Ramos (cell line): ENCODE results near the gene TTPAL.

Source experiments
- in situ Hi-C: fragments of 300-500 bp; cut with MboI; formaldehyde crosslinking; loops from one replicate; pipeline ENCODE4 v1.14.3; 2022; ENCODE audit warnings: low sequenced_read_pairs; ENCODE audit not compliant: unreplicated experiment

The TTPAL gene

DNA sequence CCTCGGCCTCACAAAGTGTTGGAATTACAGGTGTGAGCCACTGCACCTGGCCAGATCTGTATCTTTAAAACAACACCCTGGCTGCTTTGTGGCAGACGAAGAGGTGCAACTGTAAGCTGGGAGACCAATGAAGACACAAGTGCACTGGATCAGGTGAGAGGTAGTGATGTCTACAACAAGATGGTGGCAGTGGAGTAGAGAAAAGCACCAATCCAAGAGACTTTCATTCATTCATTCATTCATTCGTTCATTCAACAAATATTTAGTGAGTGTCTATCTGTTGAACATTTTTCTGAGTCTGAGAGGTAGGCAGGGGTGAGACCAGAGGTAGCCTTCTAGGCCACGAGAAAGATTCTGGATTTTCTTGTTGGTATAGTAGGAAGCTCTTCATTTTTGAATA lies 36.9 kb upstream of the TTPAL start:
- in situ Hi-C loops = no loop called here

DNA sequence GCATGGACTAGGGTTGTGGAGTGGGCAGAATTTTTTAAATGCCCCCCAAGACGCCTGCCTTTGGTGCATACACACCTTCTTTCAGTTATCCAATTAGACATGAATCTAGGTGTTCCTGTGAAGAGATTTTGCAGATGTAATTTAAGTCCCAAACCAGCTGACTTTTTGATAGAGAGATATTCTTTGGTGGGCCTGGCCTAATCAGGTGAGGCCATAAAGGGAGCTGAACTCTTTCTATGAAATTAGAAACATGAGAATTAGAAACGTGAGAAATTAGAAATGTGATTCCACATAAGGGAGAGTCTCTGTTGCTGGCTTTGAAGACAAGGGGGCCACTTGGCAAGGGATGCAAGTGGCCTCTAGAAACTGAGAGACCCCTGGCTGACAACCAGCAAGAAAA lies 36.4 kb upstream of the TTPAL start:
- in situ Hi-C loops = no loop called here

DNA sequence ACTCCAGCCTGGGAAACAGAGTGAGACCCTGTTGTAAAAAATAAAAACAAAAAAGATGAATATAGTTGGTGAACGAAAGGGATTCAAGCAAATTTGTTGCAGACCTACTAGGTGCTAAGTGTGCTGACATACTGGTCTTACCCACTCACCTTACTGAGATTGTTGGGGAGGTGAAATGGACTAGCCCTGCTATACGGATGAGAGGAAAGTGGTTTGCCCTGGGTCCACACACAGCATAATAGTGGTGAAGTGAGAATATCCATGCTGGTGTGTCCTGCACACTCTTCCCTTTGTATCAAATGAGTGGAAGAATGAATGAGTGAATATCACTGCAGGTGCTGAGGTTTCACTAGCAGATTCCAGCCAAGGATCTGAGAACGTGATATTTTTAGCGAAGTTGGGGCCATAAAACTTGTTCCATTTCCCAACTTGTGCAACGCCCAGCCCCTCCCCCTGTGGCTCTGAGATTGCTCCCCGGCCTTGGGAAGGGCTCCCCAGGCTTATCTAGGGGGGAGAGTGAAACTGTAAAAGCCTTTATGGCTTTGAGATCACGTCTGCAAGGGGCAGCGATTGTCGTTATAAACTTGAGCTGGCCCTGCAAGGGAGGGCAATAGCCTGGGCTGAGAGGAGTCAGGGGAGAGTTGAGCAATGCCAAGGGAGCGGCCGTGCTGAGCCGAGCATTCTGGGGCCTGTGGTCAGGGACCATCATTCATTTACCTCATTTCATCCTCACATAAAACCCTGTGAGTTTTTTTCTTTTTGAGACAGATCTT lies 33.2 kb upstream of the TTPAL start:
- in situ Hi-C loops = no loop called here

DNA sequence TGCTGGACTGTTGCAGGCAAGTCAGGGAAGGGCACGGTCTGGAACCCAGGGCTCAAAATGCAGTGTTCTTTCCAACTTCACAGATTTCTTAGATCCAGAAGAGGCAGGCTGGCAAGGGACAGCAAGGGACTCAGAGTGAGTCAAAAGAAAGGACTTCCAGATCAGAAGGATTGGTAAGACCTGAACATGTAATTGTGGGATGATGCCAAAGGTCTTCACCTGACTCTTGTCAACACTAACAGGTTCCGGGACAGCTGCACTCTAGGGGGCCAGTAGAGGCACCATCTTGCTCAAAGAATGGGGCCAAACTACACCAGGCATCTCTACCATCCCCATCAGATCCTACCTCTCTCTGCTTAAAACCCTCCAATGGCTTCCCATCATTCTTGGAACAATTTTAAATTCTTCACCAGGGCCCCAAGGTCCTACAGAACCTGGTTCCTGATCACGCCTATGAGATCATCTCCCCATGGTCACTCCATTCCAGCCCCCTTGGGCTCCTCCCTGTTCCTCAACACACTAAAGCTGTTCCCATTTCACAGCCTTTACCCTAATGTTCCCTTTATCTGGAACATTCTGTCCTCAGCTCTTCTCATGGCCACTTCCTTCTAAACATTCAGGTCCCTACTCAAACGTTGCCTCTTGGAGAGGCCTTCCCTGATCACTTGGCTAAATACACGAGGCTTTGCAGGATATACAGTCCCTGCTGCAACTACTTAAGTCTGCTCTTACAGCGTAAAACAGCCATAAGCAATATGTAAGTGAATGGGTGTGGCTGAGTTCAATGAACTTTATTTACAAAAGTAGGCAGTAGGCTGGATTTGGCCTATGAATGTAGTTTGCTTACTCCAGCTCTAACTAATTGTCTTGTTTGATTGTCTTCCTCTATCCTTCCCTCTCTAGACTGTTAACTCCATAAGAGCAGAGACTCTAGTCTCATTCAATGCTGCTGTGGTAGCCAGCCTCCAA lies 29.6 kb upstream of the TTPAL start:
- in situ Hi-C loops = no loop called here

DNA sequence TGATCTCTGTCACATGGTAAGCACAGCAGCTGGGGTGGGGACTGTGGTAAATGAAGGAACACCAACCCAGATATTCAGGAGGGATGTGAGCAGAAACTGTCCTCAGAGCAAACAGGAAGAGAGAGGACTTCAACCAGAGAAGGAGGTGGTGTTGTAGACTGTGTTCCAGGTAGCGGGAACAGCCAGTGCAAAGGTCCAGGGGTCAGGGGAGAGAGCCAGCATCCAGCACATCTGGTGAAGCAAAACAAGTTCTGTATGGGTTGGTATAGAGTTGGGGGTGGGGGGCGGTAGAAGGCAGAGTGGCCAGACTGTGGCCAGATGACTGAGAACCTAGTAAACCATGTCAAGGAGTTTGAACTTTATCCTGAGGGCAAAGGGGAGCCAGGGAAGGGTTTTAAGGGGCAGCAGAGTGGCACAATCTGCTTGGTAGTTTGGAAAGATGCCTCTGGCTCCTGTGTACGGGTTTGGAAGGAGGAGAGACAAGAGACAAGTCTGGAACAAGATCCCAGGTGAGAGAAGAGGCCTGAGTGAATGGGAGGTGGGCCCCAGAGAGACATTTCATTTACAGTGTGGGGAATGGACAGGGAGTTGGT lies 27.8 kb upstream of the TTPAL start:
- in situ Hi-C loops = no loop called here

DNA sequence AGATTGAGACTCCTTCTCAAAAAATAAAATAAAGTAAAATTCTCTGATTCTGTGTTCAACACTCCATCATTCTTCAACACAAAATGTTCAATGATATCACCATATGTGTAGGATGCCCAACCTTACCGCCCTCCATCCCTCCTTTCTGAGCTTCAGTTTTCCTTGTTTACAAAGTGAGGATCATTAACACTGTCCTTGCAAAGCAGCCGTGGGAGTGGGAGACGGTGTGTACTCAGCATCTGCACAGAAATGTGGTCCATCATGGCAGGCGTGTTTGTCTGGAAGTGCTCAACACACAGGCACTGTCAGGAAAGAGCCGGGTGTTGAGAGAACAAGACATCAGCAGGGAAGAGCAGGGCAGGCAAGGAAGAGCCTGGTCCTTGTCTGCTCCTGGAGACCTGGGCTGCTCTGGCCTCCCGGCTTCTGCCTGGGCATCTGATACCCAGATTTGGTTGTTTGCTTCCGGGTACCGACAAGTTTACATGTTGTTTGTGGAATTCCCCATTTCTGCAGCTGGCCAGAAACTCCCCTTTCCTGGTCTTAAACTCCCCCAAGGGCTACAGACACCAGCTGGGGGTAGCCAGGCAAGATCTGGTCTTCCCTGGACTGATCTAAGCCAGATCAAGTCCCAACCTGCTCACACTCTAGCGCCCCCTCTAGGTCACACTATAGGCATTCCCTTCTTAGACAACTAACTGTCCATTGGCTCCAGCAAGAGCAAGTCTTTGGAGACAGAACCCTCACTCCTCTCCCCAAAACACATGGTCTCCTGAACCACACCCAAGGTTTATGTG lies 26.7 kb upstream of the TTPAL start:
- in situ Hi-C loops = no loop called here

DNA sequence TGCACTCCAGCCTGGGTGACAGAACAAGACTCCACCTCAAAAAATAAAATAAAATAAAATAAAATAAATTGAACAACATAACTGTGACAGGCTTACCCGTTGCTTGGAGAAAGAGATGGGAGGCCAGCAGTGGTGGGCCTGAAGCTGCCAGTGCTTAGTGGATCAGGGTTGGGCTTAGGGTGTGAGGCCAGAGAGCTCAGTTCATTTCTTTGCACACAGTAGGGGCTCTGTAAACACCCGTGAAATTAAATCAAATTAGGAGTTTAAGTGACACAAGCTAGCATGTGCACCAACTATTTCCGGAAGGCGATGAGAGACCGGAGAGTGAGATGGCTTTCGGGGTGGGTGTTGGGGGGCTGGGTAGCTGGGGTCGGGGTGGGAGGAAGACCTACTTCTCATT lies 25.8 kb upstream of the TTPAL start:
- in situ Hi-C loops = no loop called here

DNA sequence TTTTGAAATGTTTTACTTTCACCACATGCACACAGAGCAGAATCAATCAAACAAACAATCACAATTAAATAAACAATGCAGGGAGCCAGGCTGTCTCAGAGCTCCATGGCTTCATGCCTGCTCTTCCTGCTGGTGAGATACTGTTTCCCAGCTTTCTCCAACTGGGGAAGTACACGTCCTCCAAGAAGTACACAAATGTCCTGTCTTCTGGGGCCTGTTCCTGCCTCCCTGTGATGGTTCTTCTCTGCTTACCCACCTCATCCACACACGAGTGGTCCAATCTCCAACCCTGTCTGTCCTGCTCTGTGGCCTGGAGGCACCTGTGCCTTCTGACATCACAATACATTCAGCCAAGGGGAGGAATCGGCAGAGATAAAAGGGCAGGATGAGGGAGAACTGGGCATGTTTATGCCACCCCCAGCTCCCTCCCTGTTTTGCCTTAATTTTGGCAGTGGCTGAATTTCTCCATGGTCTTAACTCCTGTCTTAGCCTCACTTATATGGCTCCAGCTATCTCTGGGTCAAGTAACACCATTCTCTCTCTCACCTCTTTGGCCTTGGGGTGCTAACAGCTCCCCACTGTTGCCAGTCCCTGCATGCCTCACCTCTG lies 25.3 kb upstream of the TTPAL start:
- in situ Hi-C loops = no loop called here

DNA sequence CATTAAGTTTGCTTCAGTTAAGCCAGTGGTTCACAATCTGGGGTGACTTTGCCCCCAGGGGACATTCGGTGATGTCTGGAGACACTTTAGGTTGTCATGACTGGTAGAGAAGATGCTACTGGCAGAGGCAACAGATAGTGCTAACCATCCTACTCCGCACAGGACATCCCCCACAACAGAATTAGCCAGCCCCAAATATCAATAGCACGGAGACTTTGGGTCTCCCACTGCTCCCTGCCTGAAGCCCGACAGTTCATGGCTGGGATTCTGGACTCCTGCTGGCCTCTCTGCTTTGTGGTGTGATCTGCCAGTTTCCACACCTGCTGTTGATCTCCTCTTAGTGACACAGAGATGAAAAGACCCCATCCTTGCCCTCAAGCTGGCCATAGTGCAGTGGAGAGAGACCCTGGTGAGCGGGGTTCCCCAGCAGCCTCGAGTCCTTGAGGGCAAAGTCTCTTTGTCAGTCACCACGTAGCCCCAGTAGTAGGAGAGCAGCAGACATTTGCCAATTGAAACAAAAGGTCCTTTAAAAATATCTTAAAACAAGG lies 24.7 kb upstream of the TTPAL start:
- in situ Hi-C loops = no loop called here

DNA sequence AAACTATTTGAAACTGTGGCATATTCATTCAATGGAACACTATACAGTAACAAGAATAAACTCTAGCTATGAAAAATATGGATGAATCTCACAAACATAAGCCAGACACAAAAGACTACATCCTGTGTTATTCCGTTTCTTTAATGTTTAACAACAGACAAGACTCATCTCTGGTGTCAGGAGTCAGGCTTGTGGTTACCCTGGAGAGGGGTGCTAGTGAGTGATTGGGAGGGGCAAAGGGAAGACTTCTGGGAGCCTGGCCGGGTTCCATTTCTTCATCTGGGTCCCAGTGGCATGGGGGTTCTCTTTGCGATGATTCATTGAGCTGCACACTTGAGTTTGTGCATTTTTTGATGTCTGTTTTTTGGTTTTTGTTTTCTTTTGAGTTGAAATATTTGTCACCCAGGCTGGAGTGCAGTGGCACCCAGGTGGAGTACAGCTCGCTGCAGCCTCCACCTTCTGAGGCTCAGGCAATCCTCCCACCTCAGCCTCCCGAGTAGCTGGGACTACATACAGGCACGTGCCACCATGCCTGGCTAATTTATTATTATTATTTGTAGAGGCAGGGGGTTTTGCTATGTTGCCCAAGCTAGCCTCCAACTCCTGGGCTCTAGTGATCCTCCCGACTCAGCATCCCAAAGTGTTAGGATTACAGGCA lies 21.2 kb upstream of the TTPAL start:
- in situ Hi-C loops = no loop called here

DNA sequence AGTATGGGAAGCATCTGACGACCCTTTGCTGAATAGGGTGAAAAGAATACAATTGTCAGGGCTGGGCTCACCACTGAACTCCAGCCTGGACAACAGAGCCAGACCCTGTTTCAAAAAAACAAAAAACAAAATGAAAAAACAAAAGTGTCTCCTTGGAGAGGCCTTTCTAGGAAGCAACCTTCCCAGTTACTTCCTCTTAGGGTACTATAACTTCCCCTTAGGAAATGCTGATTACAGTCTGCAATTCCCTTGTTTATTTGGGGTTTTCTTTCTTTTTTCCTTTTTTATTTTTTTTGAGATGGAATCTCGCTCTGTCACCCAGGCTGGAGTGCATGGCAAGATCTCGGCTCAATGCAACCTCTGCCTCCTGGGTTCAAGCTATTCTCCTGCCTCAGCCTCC lies 20.5 kb upstream of the TTPAL start:
- in situ Hi-C loops = no loop called here

DNA sequence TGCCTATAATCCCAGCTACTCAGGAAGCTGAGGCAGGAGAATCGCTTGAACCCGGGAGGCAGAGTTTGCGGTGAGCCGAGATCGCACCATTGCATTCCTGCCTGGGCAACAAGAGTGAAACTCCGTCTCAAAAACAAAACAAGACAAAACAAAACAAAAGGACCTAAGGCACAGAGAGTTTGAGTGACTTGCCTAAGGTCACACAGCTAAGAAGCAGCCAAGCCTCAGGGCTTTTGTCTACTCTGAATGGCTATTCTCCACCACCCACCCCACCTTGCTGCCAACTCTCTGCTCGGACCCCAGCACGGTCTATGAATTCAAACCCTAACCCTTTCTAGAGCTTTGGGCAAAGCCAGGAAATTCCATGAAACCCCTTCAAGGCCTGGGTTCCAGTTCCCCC lies 19.1 kb upstream of the TTPAL start:
- in situ Hi-C loops = no loop called here

DNA sequence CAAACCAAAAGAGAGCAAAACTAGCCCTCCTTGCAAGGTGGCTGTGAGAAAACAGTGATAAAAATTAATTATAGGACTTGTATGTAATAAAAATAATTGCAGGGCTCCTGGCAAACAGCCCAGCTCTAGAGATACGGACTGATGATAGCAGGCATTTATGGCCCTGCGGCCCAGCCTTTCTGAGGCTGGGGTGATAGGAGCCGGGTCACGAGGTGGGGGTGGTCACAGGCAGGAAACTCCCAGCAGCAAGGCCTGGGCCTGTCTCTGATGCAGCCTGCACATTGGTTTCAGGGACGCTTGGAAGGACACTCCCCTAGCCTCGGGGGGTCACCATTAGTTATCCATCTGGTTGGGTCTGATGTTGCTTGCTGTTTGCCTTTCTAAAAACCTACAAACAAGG lies 18.7 kb upstream of the TTPAL start:
- in situ Hi-C loops = no loop called here

DNA sequence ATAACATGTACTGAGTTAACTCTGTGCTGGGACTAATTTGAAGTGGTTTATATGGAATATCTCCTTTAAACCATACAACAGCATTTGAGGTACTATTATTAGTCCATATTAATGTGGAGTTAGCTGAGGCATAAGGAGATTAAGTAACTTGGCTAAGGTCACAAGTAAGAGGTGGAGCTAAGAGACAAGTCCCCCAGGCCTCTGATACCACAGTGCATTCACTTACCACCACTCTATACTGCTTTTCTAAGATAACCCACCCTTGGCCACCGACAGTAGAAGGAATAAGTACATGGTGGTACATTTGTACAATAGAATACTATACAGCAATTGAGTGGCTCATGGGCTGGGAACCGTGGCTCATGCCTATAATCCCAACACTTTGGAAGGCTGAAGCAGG lies 16.4 kb upstream of the TTPAL start:
- in situ Hi-C loops = no loop called here

DNA sequence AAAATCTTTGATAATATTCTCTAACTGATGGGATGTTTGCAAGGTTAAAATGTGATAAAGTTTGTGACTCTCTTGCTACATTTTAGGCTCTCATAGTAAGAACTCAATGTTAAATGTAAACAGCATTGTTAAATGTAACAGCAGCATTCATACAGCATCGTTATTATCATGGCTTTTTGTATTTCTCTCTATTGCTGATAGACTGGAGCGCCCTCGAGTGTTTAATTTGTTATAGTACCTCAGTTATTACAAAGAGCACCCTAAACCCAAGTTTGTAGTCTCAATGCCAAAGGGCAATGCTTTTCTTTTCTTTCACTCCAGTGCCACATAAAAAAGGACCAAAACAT lies 14.9 kb upstream of the TTPAL start:
- in situ Hi-C loops = no loop called here

DNA sequence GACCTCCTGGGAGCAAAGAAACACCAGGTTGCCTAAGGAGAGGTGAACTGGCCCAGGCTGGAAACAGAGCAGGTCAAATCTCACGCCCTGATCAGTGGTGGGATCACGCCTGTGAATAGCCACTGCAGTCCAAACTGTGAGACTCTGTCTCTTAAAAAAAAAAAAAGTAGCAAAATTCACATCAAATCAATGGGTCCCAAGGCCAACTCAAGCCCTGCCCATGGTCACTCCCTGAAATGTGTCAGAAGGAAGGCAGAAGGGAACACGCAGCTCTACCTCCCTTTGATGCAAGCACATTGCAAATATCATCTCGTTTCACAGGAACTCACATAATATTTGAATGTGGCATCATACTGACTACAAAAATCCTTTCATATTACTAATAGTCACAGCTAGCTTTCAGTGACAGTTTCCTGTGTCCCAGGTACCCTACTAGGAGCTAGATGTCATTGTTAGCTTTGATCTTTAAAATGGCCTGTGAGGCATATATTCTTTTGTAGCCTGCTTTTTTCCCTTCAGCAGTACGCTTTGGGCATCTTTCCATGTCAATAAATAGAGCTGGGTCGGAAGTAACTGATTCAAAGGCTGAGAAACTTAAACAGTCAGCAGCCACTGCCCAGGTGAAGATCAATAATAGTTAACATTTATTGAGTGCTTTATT lies 14.4 kb upstream of the TTPAL start:
- in situ Hi-C loops = no loop called here

DNA sequence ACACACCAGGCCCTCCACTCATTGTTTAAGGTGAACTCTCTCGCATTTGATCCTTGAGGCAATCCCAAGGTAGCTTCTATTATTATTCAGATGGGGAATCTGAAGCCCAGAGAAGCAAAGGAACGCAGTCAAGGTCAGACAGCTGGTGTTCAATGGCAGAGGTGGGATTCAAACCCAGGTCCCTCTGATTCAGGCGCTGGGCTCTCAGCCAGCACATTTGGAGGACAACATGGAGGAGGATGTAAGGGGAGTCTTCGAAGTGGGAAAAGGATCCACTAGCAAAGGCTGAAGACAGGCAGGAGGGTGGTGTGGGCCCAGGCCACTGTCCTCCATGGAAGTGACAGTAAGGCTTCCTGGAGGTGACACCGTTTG lies 13.9 kb upstream of the TTPAL start:
- in situ Hi-C loops = no loop called here

DNA sequence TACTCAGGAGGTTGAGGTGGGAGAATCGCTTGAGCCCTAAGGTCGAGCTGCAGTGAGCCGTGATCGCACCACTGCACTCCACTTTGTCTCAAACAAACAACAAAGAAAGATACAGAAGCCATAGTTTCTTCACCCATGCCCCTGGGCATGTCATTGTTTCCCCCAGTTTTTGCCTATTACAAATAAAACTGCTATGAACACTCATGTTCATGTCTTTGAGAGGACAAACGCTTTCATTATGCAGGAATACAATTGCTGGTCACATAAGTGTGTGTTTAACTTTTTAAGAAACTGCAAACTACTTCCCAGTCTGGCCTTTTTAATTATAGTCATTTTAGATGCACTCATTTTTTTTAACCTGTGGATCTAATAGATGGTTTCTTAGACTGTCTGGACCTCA lies 12.2 kb upstream of the TTPAL start:
- in situ Hi-C loops = no loop called here

DNA sequence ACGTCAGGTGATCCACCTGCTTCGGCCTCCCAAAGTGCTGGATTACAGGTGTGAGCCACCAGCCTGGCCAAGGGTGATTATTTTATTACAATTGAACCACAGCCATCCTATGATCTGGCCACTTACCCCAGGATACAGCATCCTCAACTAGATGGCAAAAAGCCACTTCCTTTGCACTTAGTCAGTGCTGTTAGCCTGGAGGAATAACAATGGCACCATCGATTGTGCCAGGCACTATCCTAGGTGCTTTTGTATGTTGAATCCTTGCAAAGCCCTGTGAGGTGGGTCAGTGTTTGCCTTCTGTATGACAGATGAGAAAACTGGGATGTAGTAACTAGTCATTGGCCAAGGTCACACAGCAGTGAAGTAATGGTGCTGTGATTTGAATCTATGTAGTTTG lies 11.2 kb upstream of the TTPAL start:
- in situ Hi-C loops = no loop called here
